Measurements from ENCODE around the gene ALOX12. TPM values are rescaled to one million over a fixed set of nuclear protein-coding genes. Genes with fewer than 3 reads are reported as not detected.

Gene ALOX12
- total RNA-seq, 2 experiments from 2014 or later, result not detected

GRCh38 chr17:7034955-7035590, 39.2 kb downstream of the ALOX12 start:
- POLR2A ChIA-PET, result interaction anchor here (0.6 to 1.6 kb wide), 9 partner anchors 11 to 1549 kb away, joined by 3 to 5 read pairs (median 4); partner anchors contain the start of genes DERL2 and TP53
- no peaks in the 10 kb centered on the region for H3K9me3 Mint-ChIP-seq (ENCODE audit: low read depth)
- CTCF ChIA-PET, result interaction anchor here (0.6 to 2.3 kb wide), 10 partner anchors 9 to 652 kb away, joined by 3 to 28 read pairs (median 4); partner anchors contain the start of gene TP53
- peaks cover 52% of the 10 kb centered on the region for H3K4me1 Mint-ChIP-seq
- peak overlapping the region; percentile 96 for H3K27ac Mint-ChIP-seq
- no peaks in the 10 kb centered on the region for H3K27me3 Mint-ChIP-seq
- peak overlapping the region; percentile 86 for H3K4me3 Mint-ChIP-seq
- intact Hi-C loops (cut with DNase I, micrococcal nuclease), result loop anchor here (1.0 to 5.0 kb wide), 7 partner anchors 12 to 652 kb away; partner anchors contain the start of genes BCL6B (in 1 of the 2), C17orf100 (in 1 of the 2), MED31 (in 1 of the 2) and TMEM256 (in 1 of the 2)
- peak; percentile 49 for ATAC-seq
- H3K36me3 Mint-ChIP-seq (ENCODE audit: low read depth), result peaks cover 5% of the 10 kb centered on the region
- peak; percentile 63 for DNase-seq

DNA sequence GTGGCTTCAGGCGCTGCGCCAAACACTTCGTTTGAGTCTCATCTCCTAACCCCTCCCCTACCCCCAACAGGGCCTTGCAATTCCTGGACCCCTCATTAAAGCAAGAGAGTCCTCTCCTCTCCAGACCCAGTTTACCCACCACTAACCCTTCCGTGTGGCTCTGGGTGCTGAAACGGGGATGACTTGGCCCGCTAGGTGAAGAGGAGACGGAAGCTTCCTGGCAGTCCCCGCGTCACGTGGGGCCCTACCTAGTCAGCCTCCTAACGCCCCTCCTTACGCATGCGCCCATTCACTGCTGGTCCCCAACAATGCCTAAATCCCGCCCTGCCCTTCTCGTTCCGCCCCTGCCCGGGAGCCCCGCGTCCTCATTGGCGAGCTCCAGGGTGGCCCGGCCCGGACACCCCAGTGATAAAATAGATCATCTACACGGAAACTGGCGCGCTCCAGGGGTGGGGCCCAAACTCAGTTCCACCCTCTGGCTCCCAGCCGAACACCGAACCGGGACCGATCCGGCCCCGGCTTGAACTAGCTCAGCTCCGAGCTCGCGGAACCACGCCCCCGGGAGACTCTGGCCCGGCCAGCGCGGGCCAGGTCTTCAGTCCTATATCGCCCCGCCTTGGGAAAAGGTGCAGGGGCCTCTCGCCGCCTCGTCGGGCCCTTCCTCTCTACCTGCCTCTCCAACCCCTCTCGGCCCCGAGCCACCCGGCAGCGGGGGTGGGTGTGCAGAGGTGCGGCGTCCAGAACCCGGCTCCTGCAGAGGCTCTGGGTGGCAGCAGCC, 39.9 kb downstream of the ALOX12 start, which contains the start of gene SLC16A13:
TSS of gene SLC16A13 (plus strand) at position 425 of the 778 bp plus-strand sequence. CDS start 368 bp downstream, outside the sequence.
- intact Hi-C loops (cut with DNase I, micrococcal nuclease), result loop anchor here (1.0 to 5.0 kb wide), 7 partner anchors 12 to 652 kb away; partner anchors contain the start of genes BCL6B (in 1 of the 2), C17orf100 (in 1 of the 2), MED31 (in 1 of the 2) and TMEM256 (in 1 of the 2)
- CTCF ChIA-PET, result interaction anchor here (0.6 to 2.3 kb wide), 11 partner anchors 10 to 652 kb away, joined by 3 to 28 read pairs (median 4); partner anchors contain the start of gene TP53

GRCh38 chr17:7038025-7038862, 42.4 kb downstream of the ALOX12 start:
- no peak overlapping the region for H3K4me3 Mint-ChIP-seq
- POLR2A ChIA-PET, result interaction anchor here (0.7 kb wide), 1 partner anchor 335 kb away, joined by 3 read pairs; no protein-coding TSS in a partner anchor
- H3K9me3 Mint-ChIP-seq (ENCODE audit: low read depth), result no peaks in the 10 kb centered on the region
- H3K36me3 Mint-ChIP-seq (ENCODE audit: low read depth), result peaks cover 2% of the 10 kb centered on the region
- no peaks in the 10 kb centered on the region for H3K27me3 Mint-ChIP-seq
- DNase-seq (no peak), ATAC-seq (no peak)
- H3K4me1 Mint-ChIP-seq, result peaks cover 39% of the 10 kb centered on the region
- CTCF ChIA-PET, result interaction anchor here (0.6 to 1.7 kb wide), 5 partner anchors 8 to 124 kb away, joined by 3 to 8 read pairs (median 4); partner anchors contain the start of gene BCL6B
- no peak overlapping the region for H3K27ac Mint-ChIP-seq
- intact Hi-C loops (cut with DNase I, micrococcal nuclease), result loop anchor here in 1 of 2 experiments (5.0 kb wide), 2 partner anchors 364 to 649 kb away; partner anchors contain the start of genes TMEM256, TP53 and WRAP53

More for the DNA sequence above, 39.9 kb downstream of the ALOX12 start, which contains the start of gene SLC16A13:
- H3K4me1 Mint-ChIP-seq, result peaks cover 45% of the 10 kb centered on the region
- H3K36me3 Mint-ChIP-seq (ENCODE audit: low read depth), result peaks cover 2% of the 10 kb centered on the region
- peak within 1 kb of the TSS; percentile 86 for H3K4me3 Mint-ChIP-seq
- no peaks in the 10 kb centered on the region for H3K9me3 Mint-ChIP-seq (ENCODE audit: low read depth)
- DNase-seq (peak; percentile 99), ATAC-seq (peak; percentile 95)
- POLR2A ChIA-PET, result interaction anchor here (0.5 to 1.6 kb wide), 14 partner anchors 10 to 1601 kb away, joined by 3 to 8 read pairs (median 4); partner anchors contain the start of genes DERL2, PHF23 and TP53
- no peaks in the 10 kb centered on the region for H3K27me3 Mint-ChIP-seq
- peak within 1 kb of the TSS; percentile 96 for H3K27ac Mint-ChIP-seq

GRCh38 chr17:7039832-7040231, 44.0 kb downstream of the ALOX12 start:
- CTCF ChIA-PET, result interaction anchor here (1.2 kb wide), 1 partner anchor 16 kb away, joined by 3 read pairs; no protein-coding TSS in a partner anchor
- H3K36me3 Mint-ChIP-seq (ENCODE audit: low read depth), result peaks cover 2% of the 10 kb centered on the region
- intact Hi-C loops (cut with DNase I, micrococcal nuclease), result loop anchor here in 1 of 2 experiments (5.0 to 10.0 kb wide), 4 partner anchors 362 to 805 kb away; partner anchors contain the start of genes CD68, TMEM256, TP53 and WRAP53
- peaks cover under 1% of the 10 kb centered on the region for H3K27me3 Mint-ChIP-seq
- DNase-seq (no peak), ATAC-seq (no peak)
- H3K27ac Mint-ChIP-seq, result peak overlapping the region; percentile 69
- H3K9me3 Mint-ChIP-seq (ENCODE audit: low read depth), result no peaks in the 10 kb centered on the region
- no peak overlapping the region for H3K4me3 Mint-ChIP-seq
- POLR2A ChIA-PET, result no interaction called here
- peaks cover 33% of the 10 kb centered on the region for H3K4me1 Mint-ChIP-seq

DNA sequence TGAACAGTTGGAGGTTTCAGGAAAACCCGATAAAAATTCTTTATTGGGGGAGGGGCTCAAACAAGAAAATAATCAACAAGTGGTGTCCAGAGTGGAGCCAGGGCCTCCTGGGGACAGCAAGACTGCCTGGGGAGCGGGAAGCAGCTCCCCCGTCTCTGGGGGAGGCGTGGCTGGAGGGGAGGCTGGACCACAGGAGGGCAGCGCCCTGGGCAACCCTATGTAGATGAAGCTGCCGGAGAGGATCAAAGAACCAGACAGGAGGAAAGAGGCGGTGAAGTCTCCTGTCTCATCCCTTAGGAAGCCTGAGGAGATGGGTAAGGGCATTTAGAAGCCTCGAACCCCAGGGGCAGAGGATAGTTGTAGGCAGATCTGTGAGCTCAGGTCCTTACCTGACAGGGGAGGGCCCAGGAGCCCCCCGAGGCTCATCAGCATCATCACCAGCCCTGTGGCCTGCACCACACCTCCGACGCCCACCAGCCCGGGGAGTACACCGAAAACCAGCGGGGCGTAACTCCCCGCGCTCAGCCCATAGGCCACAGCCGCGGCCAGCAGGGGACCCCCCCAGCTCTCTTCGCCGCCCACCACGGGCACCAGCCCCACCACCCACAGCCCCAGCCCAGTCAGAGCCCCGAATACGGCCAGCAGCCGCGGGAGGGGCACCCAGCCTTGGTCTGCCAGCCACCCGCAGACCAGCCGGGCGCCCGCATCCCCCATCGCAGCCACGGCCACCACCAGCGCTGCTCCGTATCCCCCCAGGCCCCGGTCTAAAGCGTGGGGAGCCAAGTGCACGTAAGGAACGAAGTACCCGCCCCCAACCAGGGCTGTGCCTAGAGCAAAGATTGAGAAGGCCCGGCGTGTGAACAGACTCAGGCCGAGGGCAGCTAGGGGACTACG, 46.0 kb downstream of the ALOX12 start:
- Mint-ChIP-seq H3K27ac (peak overlapping the region; percentile 83), H3K4me1 (peaks cover 37% of the 10 kb centered on the region), H3K9me3 (ENCODE audit: low read depth) (no peaks in the 10 kb centered on the region), H3K27me3 (peaks cover 3% of the 10 kb centered on the region), H3K4me3 (peak overlapping the region; percentile 70), H3K36me3 (ENCODE audit: low read depth) (no peaks in the 10 kb centered on the region)
- intact Hi-C loops (cut with DNase I, micrococcal nuclease), result loop anchor here in 1 of 2 experiments (10.0 kb wide), 2 partner anchors 533 to 803 kb away; partner anchors contain the start of gene CD68
- POLR2A ChIA-PET, result interaction anchor here (0.6 to 0.7 kb wide), 2 partner anchors 91 to 94 kb away, joined by 3 to 7 read pairs; no protein-coding TSS in a partner anchor
- CTCF ChIA-PET, result interaction anchor here (0.9 to 1.2 kb wide), 6 partner anchors 16 to 131 kb away, joined by 3 to 6 read pairs (median 4); no protein-coding TSS in a partner anchor
- no peak for ATAC-seq
- no peak for DNase-seq

DNA sequence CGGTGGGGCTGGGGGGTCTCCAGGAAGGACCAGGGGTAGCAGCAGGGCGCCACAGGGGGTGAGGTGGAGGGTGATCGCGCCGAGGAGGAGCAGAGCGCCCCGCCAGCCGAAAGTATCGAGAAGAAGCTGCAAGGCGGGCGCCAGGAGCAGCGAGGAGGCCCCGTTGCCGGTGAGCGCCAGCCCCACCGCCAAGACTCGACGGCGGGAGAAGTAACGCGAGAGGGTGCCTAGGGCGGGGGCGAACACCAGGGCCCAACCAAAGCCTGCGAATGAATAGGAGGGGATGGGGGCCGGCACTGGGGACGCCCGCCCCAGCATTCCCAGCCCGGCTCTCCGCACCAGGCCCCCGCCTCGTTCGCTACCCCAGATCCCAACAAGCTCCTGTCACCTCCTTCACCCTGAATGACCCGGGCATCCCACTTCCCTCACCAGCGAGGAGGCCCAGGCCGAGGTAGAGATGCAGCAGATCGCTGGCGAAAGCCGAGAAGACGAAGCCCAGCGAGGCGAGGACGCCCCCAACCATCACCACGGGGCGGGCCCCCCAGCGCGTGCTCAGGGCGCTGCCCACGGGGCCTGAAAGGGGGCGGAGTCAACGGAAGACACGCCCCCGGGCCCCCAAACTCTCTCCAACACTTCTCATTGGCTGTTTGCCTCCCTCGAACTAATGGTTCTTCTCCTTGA, 46.8 kb downstream of the ALOX12 start:
- H3K27me3 Mint-ChIP-seq, result peaks cover 3% of the 10 kb centered on the region
- peak; percentile 76 for DNase-seq
- CTCF ChIA-PET, result interaction anchor here (0.8 to 1.2 kb wide), 7 partner anchors 17 to 132 kb away, joined by 3 to 6 read pairs (median 3); no protein-coding TSS in a partner anchor
- H3K27ac Mint-ChIP-seq, result peak overlapping the region; percentile 83
- H3K4me3 Mint-ChIP-seq, result peak overlapping the region; percentile 70
- intact Hi-C loops (cut with DNase I, micrococcal nuclease), result loop anchor here in 1 of 2 experiments (10.0 kb wide), 2 partner anchors 532 to 802 kb away; partner anchors contain the start of gene CD68
- H3K9me3 Mint-ChIP-seq (ENCODE audit: low read depth), result no peaks in the 10 kb centered on the region
- peak; percentile 27 for ATAC-seq
- H3K36me3 Mint-ChIP-seq (ENCODE audit: low read depth), result no peaks in the 10 kb centered on the region
- POLR2A ChIA-PET, result interaction anchor here (0.7 kb wide), 1 partner anchor 90 kb away, joined by 3 read pairs; no protein-coding TSS in a partner anchor
- peaks cover 43% of the 10 kb centered on the region for H3K4me1 Mint-ChIP-seq

DNA sequence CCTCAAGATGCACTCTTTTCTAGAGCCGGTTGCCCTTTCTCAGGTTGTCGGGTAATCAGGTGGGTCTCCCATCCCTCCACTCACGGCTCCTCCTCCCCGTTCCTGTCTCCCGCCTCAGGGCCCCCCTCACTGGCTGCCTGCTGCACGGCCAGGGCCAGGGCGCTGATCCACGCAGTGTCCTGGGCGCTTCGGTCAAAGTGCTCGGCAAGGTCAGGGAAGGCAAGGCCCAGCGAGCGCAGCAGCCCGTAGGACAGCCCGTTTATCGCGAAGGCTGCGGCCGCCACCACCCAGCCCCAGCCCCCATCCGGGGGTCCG, 47.3 kb downstream of the ALOX12 start:
- H3K4me3 Mint-ChIP-seq, result peak overlapping the region; percentile 70
- intact Hi-C loops (cut with DNase I, micrococcal nuclease), result loop anchor here in 1 of 2 experiments (10.0 kb wide), 2 partner anchors 532 to 802 kb away; partner anchors contain the start of gene CD68
- ATAC-seq (no peak), DNase-seq (no peak)
- H3K9me3 Mint-ChIP-seq (ENCODE audit: low read depth), result no peaks in the 10 kb centered on the region
- H3K4me1 Mint-ChIP-seq, result peaks cover 41% of the 10 kb centered on the region
- CTCF ChIA-PET, result interaction anchor here (0.8 to 1.1 kb wide), 4 partner anchors 17 to 517 kb away, joined by 3 to 4 read pairs (median 3); no protein-coding TSS in a partner anchor
- H3K36me3 Mint-ChIP-seq (ENCODE audit: low read depth), result no peaks in the 10 kb centered on the region
- H3K27me3 Mint-ChIP-seq, result peaks cover 3% of the 10 kb centered on the region
- POLR2A ChIA-PET, result no interaction called here
- peak overlapping the region; percentile 42 for H3K27ac Mint-ChIP-seq

- ChIA-PET CTCF (interaction anchor here (0.6 to 3.4 kb wide), 5 partner anchors 22 to 517 kb away, joined by 3 to 136 read pairs (median 3); no protein-coding TSS in a partner anchor), POLR2A (interaction anchor here (2.4 kb wide), 1 partner anchor 89 kb away, joined by 15 read pairs; no protein-coding TSS in a partner anchor)
- ATAC-seq (peak; percentile 4), DNase-seq (peak; percentile 66)
- Mint-ChIP-seq H3K36me3 (ENCODE audit: low read depth) (no peaks in the 10 kb centered on the region), H3K27me3 (peaks cover 3% of the 10 kb centered on the region), H3K27ac (peak within 1 kb of the TSS; percentile 42), H3K9me3 (ENCODE audit: low read depth) (no peaks in the 10 kb centered on the region), H3K4me1 (peaks cover 37% of the 10 kb centered on the region), H3K4me3 (peak within 1 kb of the TSS; percentile 70)
- intact Hi-C loops (cut with DNase I, micrococcal nuclease), result loop anchor here in 1 of 2 experiments (10.0 kb wide), 2 partner anchors 531 to 801 kb away; partner anchors contain the start of gene CD68
These were observed 47.8 kb downstream of the ALOX12 start, which contains the start of gene SLC16A11 for GRCh38 chr17:7043497-7044198. Gene SLC16A11, minus strand, starts transcription at chr17:7044092. Its CDS starts 579 bp downstream, at chr17:7043513.

Data from activated CD4-positive, alpha-beta T cell treated with anti-CD3 and anti-CD28 coated beads for 36 hours (primary cell).